Measurements from ENCODE around the gene CCNA1.

CCNA1 gene

GRCh38 chr13:36432106-36432544 lies at the start of gene CCNA1:
CCNA1 (plus strand) TSS chr13:36432495; CDS start chr13:36433057, 562 bp downstream.
- no peak for DNase-seq (ENCODE audit: low read depth)

DNA sequence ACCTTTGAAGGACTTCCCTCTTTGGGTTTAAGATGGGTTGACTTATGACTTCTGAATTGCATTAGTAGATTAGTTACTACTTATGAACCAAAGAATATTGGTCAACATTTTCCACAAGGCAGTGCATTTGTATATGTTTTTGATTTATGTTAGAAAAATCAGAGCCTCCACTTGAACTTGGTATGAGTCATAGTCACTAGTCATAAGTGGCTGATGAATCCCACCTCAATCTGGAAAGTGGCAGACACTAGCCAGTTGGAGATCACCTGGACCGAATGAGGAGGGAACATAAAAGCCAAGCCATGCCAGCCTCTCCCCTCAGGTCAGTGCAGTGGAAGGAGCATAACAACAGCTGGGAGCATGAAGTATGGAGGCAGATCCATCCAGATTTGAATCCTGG lies 46.8 kb upstream of the CCNA1 start:
- no peak for DNase-seq (ENCODE audit: low read depth)

- DNase-seq (ENCODE audit: low read depth): no peak
Observed at GRCh38 chr13:36395280-36395679, 37.0 kb upstream of the CCNA1 start.

DNA sequence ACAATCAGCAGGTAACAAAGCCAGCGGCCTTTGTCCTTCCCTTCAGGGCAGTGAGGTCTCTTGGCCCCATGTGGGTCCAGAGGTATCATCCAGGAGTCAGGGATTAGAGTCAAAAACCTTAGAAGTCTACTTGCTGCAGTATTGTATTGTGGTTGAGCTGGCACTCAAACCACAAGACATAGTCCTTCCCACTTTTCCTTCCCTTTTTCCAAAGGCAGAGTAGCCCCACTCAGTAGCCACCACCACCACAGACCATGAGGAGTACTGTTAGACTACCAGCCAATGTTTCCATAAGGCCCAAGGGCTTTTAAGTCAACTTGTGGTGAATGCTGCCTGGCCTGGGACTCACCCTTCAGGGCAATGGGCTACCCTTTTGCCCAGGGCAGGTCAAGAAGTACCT lies 27.1 kb upstream of the CCNA1 start:
- DNase-seq (ENCODE audit: low read depth): no peak

GRCh38 chr13:36412736-36413135 lies 19.6 kb upstream of the CCNA1 start:
- no peak for DNase-seq (ENCODE audit: low read depth)

DNA sequence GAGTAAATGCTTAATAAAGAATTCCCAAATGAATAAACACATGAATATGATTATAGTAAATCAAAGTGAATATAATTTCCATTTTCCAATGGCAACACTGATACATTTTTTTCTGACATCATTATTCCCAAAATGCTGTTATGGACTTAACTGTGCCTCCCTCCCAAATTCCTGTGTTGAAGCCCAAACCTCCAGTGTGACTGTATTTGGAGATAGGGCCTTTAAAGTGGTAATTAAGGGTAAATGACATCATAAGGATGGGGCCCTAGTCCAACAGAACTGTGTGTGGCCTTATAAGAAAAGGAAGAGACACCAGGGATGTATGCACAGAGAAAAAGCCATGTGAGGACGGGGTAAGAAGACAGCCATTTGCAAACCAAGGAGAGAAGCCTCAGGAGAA lies 19.1 kb upstream of the CCNA1 start:
- no peak for DNase-seq (ENCODE audit: low read depth)

DNA sequence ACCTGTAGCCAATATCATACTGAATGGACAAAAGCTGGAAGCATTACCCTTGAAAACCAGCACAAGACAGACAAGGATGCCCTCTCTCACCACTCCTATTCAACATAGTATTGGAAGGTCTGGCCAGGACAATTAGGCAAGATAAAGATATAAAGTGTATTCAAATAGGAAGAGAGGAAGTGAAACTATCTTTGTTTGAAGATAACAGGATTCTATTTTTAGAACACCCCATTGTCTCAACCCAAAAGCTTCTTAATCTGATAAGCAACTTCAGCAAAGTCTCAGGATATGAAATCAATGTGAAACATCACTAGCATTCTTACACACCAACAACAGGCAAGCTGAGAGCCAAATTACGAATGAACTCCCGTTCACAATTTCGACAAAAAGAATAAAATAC lies 17.8 kb upstream of the CCNA1 start:
- DNase-seq (ENCODE audit: low read depth): no peak

- DNase-seq (ENCODE audit: low read depth): no peak
Observed at GRCh38 chr13:36417331-36417730, 15.0 kb upstream of the CCNA1 start.

DNA sequence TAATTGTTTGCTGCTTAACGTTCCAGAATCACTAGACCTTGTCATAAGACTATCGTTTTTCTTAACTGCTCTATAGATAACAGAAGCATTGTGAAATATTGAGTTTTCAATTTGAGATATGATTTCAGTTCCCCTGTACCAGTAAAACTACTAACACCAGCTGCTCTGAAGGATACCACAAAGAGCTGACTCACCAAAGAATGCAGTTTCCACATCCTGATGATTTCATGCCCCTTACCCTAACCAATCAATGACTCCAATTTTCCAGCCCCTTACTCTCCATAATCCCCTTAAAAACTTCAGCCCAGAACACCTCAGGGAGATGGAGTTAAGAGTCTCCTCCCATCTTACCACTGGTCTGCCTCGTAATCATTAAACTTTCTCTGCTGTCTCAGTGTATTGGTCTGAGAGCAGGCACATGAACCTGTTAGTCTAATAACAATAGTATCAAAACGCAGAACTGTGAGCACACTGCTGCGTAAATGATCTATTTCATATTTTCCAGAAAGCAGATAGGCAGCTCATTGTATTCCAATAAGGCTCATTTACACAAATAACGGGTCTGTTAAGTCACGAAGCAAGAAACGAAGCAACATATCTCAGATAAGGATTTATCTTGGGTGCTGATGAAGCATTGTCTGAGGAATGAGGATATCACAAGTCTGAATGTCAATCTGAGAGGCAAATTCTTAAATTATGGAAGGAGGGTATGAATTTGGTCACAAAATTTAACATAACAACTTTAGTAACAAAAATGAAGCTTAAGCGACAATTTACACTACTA lies 14.1 kb upstream of the CCNA1 start:
- DNase-seq (ENCODE audit: low read depth): no peak

DNA sequence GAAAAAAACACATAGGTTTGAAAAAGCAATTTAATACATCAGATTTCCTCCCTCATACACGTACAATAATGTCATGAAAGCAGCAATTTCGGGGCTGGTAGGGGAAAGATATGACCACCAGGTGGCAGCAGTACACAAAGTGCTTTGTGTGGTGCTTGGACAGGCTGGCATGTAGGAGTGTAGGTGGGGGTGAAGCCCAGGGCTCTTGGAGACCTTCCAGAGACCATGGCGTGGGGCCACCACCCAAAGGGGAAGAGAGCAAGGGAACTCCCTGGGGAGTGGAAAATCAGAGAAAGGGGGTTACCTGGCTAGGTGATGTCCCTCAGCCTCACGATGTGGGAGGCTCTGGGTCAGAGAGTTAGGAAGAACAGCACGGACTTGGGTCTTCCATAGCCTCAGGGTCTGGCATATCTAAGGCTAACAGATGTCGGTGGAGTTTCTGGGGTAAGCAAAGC lies 11.8 kb upstream of the CCNA1 start:
- DNase-seq (ENCODE audit: low read depth): peak; percentile 38

DNA sequence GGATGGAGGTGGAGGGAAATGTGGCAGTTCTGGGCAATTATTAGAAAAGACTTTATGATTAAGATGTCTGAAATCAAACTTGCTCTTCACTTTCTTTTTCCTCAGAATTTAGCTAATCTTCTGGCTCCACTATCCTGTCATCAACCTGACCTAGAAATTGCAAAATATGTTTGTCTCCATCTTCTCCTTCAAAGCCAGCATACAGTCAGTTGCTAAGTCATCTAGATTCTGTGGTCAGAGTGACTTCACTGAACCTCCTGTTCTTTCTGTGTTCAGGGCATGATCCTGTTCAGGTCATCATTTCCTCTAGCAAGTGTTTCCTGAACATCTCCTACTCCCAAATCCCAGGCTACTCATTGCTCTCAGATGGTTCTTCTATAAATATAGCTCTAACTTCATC lies 10.8 kb upstream of the CCNA1 start:
- no peak for DNase-seq (ENCODE audit: low read depth)

- DNase-seq (ENCODE audit: low read depth): no peak
Observed at GRCh38 chr13:36428086-36428485, 4.2 kb upstream of the CCNA1 start.

DNA sequence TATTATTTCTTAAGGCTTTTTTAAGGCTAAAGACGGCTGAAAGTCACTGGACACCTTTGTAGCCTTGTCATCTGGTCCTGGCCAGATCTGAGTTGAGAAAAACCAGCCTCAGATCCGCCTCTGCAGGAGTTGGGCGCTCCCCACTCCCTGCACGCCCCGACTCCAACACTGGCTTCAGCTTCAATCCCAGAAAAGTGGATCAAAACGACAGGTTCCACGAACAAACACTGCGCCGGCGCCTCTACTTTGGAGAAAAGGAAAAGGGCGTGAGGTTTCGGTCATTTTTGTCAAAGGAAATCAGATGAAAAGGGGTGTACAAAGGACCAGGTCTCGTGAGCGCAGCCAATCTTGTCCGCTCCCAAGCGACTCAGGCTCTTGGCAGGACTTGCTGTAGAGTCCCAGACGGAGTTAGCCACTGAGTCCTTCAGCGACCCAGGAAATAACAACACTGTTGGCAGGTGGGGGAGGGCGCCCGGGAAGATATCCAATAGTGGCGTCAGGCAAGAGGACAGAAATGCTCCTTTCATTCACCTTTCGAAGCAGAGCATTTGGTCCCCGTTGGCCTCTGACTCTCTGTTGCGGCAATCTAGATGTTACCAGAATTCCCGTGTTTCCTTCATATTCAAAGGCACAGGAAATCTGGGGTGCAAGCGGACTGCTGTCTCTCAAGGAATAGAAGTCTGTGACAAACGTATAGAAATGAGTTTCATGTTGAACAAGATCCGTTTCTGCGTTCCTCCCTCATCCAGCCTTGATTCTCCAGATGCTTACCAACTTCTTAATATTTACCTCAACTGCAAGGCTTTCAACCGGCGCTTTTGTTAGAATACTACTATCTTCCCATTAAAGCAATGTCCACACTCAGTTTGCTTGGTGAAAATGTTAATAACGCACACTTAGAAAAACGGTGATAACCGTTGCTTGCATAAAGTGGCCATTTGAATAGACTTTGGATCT lies 1.8 kb upstream of the CCNA1 start:
- no peak for DNase-seq (ENCODE audit: low read depth)

- no peak for DNase-seq (ENCODE audit: low read depth)
Observed at GRCh38 chr13:36431204-36432105, 840 bp upstream of the CCNA1 start.

- DNase-seq (ENCODE audit: low read depth): no peak
Observed at GRCh38 chr13:36436811-36437210, 4.5 kb downstream of the CCNA1 start.

- no peak for DNase-seq (ENCODE audit: low read depth)
Observed at GRCh38 chr13:36438594-36439483, 6.5 kb downstream of the CCNA1 start.

GRCh38 chr13:36445278-36445677 lies 13.0 kb downstream of the CCNA1 start:
- no peak for DNase-seq (ENCODE audit: low read depth)

DNA sequence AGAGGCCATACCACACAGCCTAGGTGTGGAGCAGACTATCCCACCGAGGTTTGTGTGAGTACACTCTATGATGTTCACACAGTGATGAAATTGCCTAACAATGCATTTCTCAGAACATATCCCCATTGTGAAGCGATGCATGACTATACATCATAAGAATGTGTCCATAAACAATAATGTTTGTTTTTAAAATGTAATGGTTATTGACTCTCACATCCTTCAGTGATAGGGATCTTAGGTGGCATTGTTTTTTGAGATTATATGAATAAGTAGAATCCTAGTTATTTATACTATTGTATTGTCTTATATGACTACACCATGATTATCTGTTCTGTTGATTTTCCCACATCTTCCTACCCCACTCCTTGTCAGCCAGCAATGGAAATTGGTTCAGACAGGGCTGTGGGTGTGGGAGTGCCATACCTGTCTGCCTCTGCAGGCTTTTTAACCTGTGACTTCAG lies 13.6 kb downstream of the CCNA1 start:
- DNase-seq (ENCODE audit: low read depth): no peak

GRCh38 chr13:36447501-36447900 lies 15.2 kb downstream of the CCNA1 start:
- no peak for DNase-seq (ENCODE audit: low read depth)

DNA sequence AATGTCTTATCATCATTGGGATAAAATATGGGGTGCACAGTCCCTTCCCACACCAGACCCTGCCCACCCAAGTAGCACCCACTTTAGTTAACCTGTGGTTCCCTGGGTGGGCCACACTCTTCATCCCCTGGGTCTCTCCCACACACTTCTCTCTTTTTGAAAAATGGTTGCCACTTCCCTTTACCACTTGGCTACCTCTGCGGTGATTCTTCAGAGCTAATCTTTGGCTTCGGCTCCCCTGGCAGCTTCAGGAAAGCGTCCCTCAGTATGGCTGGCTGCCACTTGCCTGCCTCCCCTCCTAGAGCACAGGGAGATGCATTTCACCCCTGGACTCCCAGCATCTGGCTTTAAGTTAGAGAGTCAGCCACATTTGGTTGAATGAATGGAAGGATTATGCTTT lies 18.2 kb downstream of the CCNA1 start:
- DNase-seq (ENCODE audit: low read depth): no peak

- DNase-seq (ENCODE audit: low read depth): no peak
Observed at GRCh38 chr13:36453516-36453915, 21.2 kb downstream of the CCNA1 start.
